GM23338 (cell line): ENCODE results near the gene PSMA1.

Experiments used
- CREB1 ChIP-seq: fragments of 250-450 bp; sonication (Bioruptor Pico); IDR thresholded peaks from 2 replicates; pipeline ENCODE4 v1.5.0; 2020; ENCODE audit warnings: low read depth, mild to moderate bottlenecking, moderate library complexity
- EZH2 ChIP-seq: fragments of 200-600 bp; sonication (generic); IDR thresholded peaks from one replicate; pipeline ENCODE4 v1.8.0; 2017; ENCODE audit warnings: antibody characterized with exemption, mild to moderate bottlenecking, low read depth; ENCODE audit not compliant: unreplicated experiment
- EZH2phosphoT487 ChIP-seq: fragments of 200-600 bp; sonication (generic); IDR thresholded peaks from one replicate; pipeline ENCODE4 v1.8.1; 2018; ENCODE audit warnings: antibody characterized with exemption; ENCODE audit not compliant: unreplicated experiment
- JUNB ChIP-seq: IDR thresholded peaks from one replicate; pipeline ENCODE4 v1.6.1; 2016; ENCODE audit warnings: antibody characterized with exemption; ENCODE audit not compliant: unreplicated experiment
- NANOG ChIP-seq: IDR thresholded peaks from 2 replicates; pipeline ENCODE4 v1.6.1; 2016; ENCODE audit warnings: antibody characterized with exemption, borderline replicate concordance
- POLR2AphosphoS5 ChIP-seq: IDR thresholded peaks from 2 replicates; pipeline ENCODE4 v1.6.1; 2016; ENCODE audit warnings: antibody characterized with exemption, low read depth
- STAT1 ChIP-seq: IDR thresholded peaks from one replicate; pipeline ENCODE4 v1.6.1; 2016; ENCODE audit warnings: antibody characterized with exemption; ENCODE audit not compliant: unreplicated experiment
- ZNF114 ChIP-seq: fragments of 250-450 bp; sonication (Bioruptor Pico); IDR thresholded peaks from 2 replicates; pipeline ENCODE4 v1.5.0; 2020; ENCODE audit warnings: mild to moderate bottlenecking, moderate library complexity
- ZNF331 ChIP-seq: fragments of 250-450 bp; sonication (Bioruptor Pico); IDR thresholded peaks from 2 replicates; pipeline ENCODE4 v1.5.0; 2020; ENCODE audit warnings: low read depth, mild to moderate bottlenecking, moderate library complexity
- TF ChIP-seq, protein P1 (sequence below), 2 experiments: fragments of 200-600 bp in 1 of 2; sonication (generic) in 1 of 2; conservative IDR thresholded peaks; 2 replicates each; pipeline versions ENCODE4 v1.5.1 to v1.6.1; 2016 to 2017; ENCODE audit warnings: antibody characterized with exemption in 2 of 2, low read depth in 2 of 2, mild to moderate bottlenecking in 2 of 2, moderate library complexity in 1 of 2
- TF ChIP-seq, protein P2 (sequence below): IDR thresholded peaks from one replicate; pipeline ENCODE4 v1.6.1; 2018; ENCODE audit warnings: antibody characterized with exemption; ENCODE audit not compliant: unreplicated experiment
- TF ChIP-seq, protein P3 (sequence below): IDR thresholded peaks from 2 replicates; pipeline ENCODE4 v1.6.1; 2016; ENCODE audit warnings: antibody characterized with exemption
- TF ChIP-seq, protein P4 (sequence below): fragments of 250-450 bp; sonication (Bioruptor Pico); IDR thresholded peaks from 2 replicates; pipeline ENCODE4 v1.5.0; 2020; ENCODE audit warnings: mild to moderate bottlenecking, moderate library complexity

DNA sequence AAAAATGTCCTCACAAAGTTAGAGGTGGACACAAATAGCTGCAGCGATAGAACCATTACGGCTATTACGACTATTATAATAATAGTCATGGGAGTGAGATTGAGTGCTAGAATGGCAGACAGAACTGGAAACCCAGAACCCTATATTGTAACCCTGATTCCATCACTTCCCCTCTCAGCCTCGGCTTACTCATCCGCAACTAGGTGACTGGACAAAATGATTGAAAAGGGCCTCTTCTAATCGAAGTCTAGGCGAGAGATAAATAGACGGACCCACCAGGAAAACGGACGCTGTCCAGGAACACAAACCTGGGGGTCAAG is 629 bp downstream of the PSMA1 start:
- TF ChIP-seq, protein P1, sequence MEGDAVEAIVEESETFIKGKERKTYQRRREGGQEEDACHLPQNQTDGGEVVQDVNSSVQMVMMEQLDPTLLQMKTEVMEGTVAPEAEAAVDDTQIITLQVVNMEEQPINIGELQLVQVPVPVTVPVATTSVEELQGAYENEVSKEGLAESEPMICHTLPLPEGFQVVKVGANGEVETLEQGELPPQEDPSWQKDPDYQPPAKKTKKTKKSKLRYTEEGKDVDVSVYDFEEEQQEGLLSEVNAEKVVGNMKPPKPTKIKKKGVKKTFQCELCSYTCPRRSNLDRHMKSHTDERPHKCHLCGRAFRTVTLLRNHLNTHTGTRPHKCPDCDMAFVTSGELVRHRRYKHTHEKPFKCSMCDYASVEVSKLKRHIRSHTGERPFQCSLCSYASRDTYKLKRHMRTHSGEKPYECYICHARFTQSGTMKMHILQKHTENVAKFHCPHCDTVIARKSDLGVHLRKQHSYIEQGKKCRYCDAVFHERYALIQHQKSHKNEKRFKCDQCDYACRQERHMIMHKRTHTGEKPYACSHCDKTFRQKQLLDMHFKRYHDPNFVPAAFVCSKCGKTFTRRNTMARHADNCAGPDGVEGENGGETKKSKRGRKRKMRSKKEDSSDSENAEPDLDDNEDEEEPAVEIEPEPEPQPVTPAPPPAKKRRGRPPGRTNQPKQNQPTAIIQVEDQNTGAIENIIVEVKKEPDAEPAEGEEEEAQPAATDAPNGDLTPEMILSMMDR (conservative IDR thresholded peaks at IDR 0.05; ENCODE audit: low read depth in 2 of 2): no peak
- no peak for TF ChIP-seq EZH2phosphoT487
- TF ChIP-seq JUNB: no peak
- TF ChIP-seq POLR2AphosphoS5: no peak
- no peak for TF ChIP-seq EZH2
- no peak for TF ChIP-seq NANOG
- TF ChIP-seq, protein P2, sequence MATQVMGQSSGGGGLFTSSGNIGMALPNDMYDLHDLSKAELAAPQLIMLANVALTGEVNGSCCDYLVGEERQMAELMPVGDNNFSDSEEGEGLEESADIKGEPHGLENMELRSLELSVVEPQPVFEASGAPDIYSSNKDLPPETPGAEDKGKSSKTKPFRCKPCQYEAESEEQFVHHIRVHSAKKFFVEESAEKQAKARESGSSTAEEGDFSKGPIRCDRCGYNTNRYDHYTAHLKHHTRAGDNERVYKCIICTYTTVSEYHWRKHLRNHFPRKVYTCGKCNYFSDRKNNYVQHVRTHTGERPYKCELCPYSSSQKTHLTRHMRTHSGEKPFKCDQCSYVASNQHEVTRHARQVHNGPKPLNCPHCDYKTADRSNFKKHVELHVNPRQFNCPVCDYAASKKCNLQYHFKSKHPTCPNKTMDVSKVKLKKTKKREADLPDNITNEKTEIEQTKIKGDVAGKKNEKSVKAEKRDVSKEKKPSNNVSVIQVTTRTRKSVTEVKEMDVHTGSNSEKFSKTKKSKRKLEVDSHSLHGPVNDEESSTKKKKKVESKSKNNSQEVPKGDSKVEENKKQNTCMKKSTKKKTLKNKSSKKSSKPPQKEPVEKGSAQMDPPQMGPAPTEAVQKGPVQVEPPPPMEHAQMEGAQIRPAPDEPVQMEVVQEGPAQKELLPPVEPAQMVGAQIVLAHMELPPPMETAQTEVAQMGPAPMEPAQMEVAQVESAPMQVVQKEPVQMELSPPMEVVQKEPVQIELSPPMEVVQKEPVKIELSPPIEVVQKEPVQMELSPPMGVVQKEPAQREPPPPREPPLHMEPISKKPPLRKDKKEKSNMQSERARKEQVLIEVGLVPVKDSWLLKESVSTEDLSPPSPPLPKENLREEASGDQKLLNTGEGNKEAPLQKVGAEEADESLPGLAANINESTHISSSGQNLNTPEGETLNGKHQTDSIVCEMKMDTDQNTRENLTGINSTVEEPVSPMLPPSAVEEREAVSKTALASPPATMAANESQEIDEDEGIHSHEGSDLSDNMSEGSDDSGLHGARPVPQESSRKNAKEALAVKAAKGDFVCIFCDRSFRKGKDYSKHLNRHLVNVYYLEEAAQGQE: no peak
- TF ChIP-seq ZNF114: no peak
- TF ChIP-seq CREB1: no peak
- no peak for TF ChIP-seq ZNF331 (CRISPR knock-in tag)
- TF ChIP-seq, protein P3, sequence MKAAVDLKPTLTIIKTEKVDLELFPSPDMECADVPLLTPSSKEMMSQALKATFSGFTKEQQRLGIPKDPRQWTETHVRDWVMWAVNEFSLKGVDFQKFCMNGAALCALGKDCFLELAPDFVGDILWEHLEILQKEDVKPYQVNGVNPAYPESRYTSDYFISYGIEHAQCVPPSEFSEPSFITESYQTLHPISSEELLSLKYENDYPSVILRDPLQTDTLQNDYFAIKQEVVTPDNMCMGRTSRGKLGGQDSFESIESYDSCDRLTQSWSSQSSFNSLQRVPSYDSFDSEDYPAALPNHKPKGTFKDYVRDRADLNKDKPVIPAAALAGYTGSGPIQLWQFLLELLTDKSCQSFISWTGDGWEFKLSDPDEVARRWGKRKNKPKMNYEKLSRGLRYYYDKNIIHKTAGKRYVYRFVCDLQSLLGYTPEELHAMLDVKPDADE: no peak
- TF ChIP-seq, protein P4, sequence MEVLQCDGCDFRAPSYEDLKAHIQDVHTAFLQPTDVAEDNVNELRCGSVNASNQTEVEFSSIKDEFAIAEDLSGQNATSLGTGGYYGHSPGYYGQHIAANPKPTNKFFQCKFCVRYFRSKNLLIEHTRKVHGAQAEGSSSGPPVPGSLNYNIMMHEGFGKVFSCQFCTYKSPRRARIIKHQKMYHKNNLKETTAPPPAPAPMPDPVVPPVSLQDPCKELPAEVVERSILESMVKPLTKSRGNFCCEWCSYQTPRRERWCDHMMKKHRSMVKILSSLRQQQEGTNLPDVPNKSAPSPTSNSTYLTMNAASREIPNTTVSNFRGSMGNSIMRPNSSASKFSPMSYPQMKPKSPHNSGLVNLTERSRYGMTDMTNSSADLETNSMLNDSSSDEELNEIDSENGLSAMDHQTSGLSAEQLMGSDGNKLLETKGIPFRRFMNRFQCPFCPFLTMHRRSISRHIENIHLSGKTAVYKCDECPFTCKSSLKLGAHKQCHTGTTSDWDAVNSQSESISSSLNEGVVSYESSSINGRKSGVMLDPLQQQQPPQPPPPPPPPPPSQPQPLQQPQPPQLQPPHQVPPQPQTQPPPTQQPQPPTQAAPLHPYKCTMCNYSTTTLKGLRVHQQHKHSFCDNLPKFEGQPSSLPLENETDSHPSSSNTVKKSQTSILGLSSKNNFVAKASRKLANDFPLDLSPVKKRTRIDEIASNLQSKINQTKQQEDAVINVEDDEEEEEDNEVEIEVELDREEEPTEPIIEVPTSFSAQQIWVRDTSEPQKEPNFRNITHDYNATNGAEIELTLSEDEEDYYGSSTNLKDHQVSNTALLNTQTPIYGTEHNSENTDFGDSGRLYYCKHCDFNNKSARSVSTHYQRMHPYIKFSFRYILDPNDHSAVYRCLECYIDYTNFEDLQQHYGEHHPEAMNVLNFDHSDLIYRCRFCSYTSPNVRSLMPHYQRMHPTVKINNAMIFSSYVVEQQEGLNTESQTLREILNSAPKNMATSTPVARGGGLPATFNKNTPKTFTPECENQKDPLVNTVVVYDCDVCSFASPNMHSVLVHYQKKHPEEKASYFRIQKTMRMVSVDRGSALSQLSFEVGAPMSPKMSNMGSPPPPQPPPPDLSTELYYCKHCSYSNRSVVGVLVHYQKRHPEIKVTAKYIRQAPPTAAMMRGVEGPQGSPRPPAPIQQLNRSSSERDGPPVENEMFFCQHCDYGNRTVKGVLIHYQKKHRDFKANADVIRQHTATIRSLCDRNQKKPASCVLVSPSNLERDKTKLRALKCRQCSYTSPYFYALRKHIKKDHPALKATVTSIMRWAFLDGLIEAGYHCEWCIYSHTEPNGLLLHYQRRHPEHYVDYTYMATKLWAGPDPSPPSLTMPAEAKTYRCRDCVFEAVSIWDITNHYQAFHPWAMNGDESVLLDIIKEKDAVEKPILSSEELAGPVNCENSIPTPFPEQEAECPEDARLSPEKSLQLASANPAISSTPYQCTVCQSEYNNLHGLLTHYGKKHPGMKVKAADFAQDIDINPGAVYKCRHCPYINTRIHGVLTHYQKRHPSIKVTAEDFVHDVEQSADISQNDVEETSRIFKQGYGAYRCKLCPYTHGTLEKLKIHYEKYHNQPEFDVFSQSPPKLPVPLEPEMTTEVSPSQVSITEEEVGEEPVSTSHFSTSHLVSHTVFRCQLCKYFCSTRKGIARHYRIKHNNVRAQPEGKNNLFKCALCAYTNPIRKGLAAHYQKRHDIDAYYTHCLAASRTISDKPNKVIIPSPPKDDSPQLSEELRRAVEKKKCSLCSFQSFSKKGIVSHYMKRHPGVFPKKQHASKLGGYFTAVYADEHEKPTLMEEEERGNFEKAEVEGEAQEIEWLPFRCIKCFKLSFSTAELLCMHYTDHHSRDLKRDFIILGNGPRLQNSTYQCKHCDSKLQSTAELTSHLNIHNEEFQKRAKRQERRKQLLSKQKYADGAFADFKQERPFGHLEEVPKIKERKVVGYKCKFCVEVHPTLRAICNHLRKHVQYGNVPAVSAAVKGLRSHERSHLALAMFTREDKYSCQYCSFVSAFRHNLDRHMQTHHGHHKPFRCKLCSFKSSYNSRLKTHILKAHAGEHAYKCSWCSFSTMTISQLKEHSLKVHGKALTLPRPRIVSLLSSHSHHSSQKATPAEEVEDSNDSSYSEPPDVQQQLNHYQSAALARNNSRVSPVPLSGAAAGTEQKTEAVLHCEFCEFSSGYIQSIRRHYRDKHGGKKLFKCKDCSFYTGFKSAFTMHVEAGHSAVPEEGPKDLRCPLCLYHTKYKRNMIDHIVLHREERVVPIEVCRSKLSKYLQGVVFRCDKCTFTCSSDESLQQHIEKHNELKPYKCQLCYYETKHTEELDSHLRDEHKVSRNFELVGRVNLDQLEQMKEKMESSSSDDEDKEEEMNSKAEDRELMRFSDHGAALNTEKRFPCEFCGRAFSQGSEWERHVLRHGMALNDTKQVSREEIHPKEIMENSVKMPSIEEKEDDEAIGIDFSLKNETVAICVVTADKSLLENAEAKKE (CRISPR knock-in tag): no peak
- TF ChIP-seq STAT1: no peak
